K562 (cell line): ENCODE measurements around the gene RFC2. TPM values are rescaled to one million over a fixed set of nuclear protein-coding genes. Genes with fewer than 3 reads are reported as not detected.

Experiments
- KHSRP ChIP-seq: fragments of 450-650 bp; IDR thresholded peaks from 2 replicates; pipeline ENCODE4 v1.6.1; 2017
- MEIS2 ChIP-seq: fragments of 450-650 bp; IDR thresholded peaks from 2 replicates; pipeline ENCODE4 v1.6.1; 2014; ENCODE audit warnings: mild to moderate bottlenecking; ENCODE audit not compliant: partially characterized antibody
- TRIM25 ChIP-seq: fragments of 450-650 bp; IDR thresholded peaks from 2 replicates; pipeline ENCODE4 v1.7.0; 2016; ENCODE audit warnings: borderline replicate concordance
- TSC22D4 ChIP-seq: fragments of 450-650 bp; IDR thresholded peaks from 2 replicates; pipeline ENCODE4 v1.6.1; 2016; ENCODE audit warnings: missing genetic modification characterization, missing biosample characterization, control low read depth
- YBX1 ChIP-seq: fragments of 450-650 bp; IDR thresholded peaks from 2 replicates; pipeline ENCODE4 v1.7.1; 2016; ENCODE audit warnings: mild to moderate bottlenecking
- ZNF668 ChIP-seq: fragments of 250-450 bp; sonication (Bioruptor Pico); IDR thresholded peaks from 2 replicates; pipeline ENCODE4 v1.8.0; 2022; ENCODE audit warnings: mild to moderate bottlenecking, inconsistent platforms
- polyA plus RNA-seq, 8 experiments: library from polyadenylated mRNA; depleted of rRNA in 4 of 8; stranded (reverse) in 5 of 8; unstranded in 3 of 8; fragments of >200 nt; fragmentation: Nextera tagmentation in 2 of 8; fragmentation: Illumina TruSeq in 1 of 8; extraction: Ambion mirVana in 2 of 8; extraction: Trizol in 1 of 8; gene quantifications; 2 replicates each; pipeline versions ENCODE4 v1.2.1 to v1.2.3, GENCODE V29; 2011 to 2014; ENCODE audit warnings: inconsistent platforms in 1 of 8, missing spikeins in 1 of 8
- total RNA-seq, 7 experiments: library from RNA; depleted of rRNA in 6 of 7; stranded (reverse); fragments of >200 nt in 6 of 7; fragmentation: Illumina TruSeq in 2 of 7; extraction: Trizol in 2 of 7; gene quantifications; 2 replicates each; pipeline versions ENCODE4 v1.2.1 to v1.2.3, GENCODE V29; 2011 to 2021; ENCODE audit warnings: low replicate concordance in 1 of 7
- TF ChIP-seq, protein P1 (sequence below): sonication (generic); formaldehyde crosslinking; IDR thresholded peaks from 2 replicates; pipeline ENCODE4 v1.8.0; 2022; ENCODE audit warnings: mild to moderate bottlenecking, missing genetic modification reagents
- TF ChIP-seq, protein P2 (sequence below), 2 experiments: fragments of 450-650 bp; formaldehyde crosslinking in 1 of 2; IDR thresholded peaks; 2 replicates each; pipeline versions ENCODE4 v1.4.0 to v1.6.1; 2014 to 2020; ENCODE audit warnings: mild to moderate bottlenecking in 2 of 2, borderline replicate concordance in 1 of 2, low read depth in 1 of 2
- TF ChIP-seq, protein P3 (sequence below), 2 experiments: IDR thresholded peaks; 2 replicates each; pipeline ENCODE4 v1.6.1; 2011; ENCODE audit warnings: borderline replicate concordance in 1 of 2, control low read depth in 1 of 2, low read depth in 1 of 2, low read length in 1 of 2, mild to moderate bottlenecking in 1 of 2, mixed read lengths in 1 of 2, moderate library complexity in 1 of 2; ENCODE audit not compliant: insufficient read depth in 1 of 2, insufficient read length in 1 of 2, poor library complexity in 1 of 2, severe bottlenecking in 1 of 2; ENCODE audit errors: extremely low read depth in 1 of 2
- TF ChIP-seq, protein P4 (sequence below): sonication (generic); IDR thresholded peaks from 2 replicates; pipeline ENCODE4 v1.6.1; 2016

RFC2 gene
- total and polyA plus RNA-seq, 9 of the 15 experiments (the other 6 are each of a cell fraction or from before 2014, with no cell fraction given): 32.5 to 161 (median 102) TPM

DNA sequence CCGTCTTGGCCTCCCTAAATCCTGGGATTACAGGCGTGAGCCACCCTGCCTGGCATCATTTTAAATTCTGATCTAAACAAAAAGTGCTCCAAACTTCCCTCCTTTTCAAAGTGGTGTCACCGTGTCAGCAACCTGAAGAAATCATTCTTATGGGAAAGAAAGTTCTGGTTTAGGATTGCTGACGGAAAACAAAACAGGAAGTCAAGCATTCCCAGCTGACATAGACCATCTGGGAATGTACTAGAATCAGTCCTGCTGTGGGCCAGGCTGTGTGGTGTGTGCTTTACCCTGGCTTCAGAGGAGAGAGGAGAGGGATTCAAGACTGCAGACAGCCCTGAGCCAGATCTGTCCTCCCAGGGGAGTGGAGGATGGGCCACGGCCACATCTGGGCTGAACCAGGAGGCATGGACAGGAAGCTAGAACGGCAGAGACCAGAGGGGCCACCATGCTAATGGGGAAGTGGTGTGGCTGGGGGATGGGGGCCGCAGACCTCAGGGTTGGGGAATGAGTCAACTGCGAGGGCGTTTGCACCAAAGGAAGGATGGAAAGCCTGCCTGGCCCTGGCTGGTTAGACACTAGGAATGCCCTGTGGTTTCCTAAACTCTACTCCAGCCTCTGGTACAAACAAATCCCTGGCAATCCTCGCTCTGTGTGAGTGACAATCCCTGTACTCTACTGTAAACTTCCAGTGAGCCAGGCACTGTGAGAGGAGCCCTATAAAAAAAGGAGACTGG, 18.3 kb upstream of the RFC2 start (continued):
- TF ChIP-seq, protein P1, sequence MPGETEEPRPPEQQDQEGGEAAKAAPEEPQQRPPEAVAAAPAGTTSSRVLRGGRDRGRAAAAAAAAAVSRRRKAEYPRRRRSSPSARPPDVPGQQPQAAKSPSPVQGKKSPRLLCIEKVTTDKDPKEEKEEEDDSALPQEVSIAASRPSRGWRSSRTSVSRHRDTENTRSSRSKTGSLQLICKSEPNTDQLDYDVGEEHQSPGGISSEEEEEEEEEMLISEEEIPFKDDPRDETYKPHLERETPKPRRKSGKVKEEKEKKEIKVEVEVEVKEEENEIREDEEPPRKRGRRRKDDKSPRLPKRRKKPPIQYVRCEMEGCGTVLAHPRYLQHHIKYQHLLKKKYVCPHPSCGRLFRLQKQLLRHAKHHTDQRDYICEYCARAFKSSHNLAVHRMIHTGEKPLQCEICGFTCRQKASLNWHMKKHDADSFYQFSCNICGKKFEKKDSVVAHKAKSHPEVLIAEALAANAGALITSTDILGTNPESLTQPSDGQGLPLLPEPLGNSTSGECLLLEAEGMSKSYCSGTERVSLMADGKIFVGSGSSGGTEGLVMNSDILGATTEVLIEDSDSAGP: no peak
- TF ChIP-seq YBX1: no peak
- no peak for TF ChIP-seq MEIS2
- TF ChIP-seq TSC22D4 (tag): no peak
- TF ChIP-seq, protein P2, sequence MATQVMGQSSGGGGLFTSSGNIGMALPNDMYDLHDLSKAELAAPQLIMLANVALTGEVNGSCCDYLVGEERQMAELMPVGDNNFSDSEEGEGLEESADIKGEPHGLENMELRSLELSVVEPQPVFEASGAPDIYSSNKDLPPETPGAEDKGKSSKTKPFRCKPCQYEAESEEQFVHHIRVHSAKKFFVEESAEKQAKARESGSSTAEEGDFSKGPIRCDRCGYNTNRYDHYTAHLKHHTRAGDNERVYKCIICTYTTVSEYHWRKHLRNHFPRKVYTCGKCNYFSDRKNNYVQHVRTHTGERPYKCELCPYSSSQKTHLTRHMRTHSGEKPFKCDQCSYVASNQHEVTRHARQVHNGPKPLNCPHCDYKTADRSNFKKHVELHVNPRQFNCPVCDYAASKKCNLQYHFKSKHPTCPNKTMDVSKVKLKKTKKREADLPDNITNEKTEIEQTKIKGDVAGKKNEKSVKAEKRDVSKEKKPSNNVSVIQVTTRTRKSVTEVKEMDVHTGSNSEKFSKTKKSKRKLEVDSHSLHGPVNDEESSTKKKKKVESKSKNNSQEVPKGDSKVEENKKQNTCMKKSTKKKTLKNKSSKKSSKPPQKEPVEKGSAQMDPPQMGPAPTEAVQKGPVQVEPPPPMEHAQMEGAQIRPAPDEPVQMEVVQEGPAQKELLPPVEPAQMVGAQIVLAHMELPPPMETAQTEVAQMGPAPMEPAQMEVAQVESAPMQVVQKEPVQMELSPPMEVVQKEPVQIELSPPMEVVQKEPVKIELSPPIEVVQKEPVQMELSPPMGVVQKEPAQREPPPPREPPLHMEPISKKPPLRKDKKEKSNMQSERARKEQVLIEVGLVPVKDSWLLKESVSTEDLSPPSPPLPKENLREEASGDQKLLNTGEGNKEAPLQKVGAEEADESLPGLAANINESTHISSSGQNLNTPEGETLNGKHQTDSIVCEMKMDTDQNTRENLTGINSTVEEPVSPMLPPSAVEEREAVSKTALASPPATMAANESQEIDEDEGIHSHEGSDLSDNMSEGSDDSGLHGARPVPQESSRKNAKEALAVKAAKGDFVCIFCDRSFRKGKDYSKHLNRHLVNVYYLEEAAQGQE (IDR thresholded peaks at IDR 0.05; ENCODE audit: borderline replicate concordance): peak; percentile 60
- TF ChIP-seq, protein P2 (CRISPR knock-in tag; IDR thresholded peaks at IDR 0.05; ENCODE audit: low read depth): no peak
- TF ChIP-seq TRIM25: no peak
- TF ChIP-seq KHSRP: no peak
- TF ChIP-seq, protein P3, sequence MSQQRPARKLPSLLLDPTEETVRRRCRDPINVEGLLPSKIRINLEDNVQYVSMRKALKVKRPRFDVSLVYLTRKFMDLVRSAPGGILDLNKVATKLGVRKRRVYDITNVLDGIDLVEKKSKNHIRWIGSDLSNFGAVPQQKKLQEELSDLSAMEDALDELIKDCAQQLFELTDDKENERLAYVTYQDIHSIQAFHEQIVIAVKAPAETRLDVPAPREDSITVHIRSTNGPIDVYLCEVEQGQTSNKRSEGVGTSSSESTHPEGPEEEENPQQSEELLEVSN (IDR thresholded peaks at IDR 0.05; ENCODE audit: borderline replicate concordance in 1 of 2, extremely low read depth in 1 of 2, insufficient read depth in 1 of 2, insufficient read length in 1 of 2, low read depth in 1 of 2, low read length in 1 of 2, poor library complexity in 1 of 2, severe bottlenecking in 1 of 2): peak in 1 of 2 experiments; percentile 15
- TF ChIP-seq ZNF668: no peak
- TF ChIP-seq, protein P4, sequence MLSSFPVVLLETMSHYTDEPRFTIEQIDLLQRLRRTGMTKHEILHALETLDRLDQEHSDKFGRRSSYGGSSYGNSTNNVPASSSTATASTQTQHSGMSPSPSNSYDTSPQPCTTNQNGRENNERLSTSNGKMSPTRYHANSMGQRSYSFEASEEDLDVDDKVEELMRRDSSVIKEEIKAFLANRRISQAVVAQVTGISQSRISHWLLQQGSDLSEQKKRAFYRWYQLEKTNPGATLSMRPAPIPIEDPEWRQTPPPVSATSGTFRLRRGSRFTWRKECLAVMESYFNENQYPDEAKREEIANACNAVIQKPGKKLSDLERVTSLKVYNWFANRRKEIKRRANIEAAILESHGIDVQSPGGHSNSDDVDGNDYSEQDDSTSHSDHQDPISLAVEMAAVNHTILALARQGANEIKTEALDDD: 0 out of 2 replicates have a peak, but pooled peaks have one; percentile 13
